Pulmonary artery endothelial cell (primary cell): ENCODE measurements around the gene AGR3. TPM values are rescaled to one million over a fixed set of nuclear protein-coding genes. Genes with fewer than 3 reads are reported as not detected.

Experiments
- DNase-seq: peaks from one replicate; pipeline ENCODE4 v3.0.0-alpha.2; 2011; ENCODE audit warnings: low read depth, low spot score
- total RNA-seq: library from RNA; depleted of rRNA; stranded (reverse); fragments of >200 nt; gene quantifications from 2 replicates; pipeline ENCODE4 v1.2.3, GENCODE V29; 2014

Gene AGR3
- total RNA-seq, 1 donor from 2014 or later = not detected

DNA sequence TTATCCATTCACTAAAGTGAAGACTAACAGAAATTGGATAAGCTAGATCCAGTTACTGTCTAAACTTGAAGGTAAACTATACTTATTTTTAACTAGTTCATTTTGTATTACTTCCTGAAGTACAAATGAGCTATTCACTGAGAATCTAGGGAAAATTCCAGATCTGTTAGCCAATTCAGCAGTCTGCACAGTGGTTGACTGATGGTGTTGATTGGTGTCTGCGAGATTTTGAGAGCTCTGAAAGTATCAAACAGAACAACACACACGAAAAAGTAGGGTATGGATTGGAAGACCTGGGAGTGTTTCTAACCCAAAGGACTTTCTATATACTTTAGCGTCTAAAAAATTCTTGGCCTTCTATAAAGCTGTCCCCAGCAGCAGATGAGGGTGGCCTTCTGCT lies 43.4 kb downstream of the AGR3 start:
- DNase-seq = no peak

DNA sequence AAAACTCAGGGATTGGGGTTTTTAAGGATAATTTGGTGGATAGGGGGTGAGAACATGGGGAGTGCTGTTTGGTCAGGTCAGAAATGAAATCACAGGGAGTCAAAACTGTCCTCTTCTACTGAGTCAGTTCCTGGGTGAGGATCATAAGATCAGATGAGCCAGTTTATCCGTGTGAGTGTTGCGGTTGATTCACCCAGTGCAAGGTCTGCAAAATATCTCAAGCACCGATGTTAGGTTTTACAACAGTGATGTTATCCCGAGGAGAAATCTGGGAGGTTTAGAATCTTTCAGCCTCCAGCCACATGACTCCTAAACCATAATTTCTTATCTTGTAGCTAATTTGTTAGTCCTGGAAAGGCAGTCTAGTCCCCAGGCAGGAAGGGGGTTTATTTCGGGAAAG lies 45.3 kb downstream of the AGR3 start:
- no peak for DNase-seq

DNA sequence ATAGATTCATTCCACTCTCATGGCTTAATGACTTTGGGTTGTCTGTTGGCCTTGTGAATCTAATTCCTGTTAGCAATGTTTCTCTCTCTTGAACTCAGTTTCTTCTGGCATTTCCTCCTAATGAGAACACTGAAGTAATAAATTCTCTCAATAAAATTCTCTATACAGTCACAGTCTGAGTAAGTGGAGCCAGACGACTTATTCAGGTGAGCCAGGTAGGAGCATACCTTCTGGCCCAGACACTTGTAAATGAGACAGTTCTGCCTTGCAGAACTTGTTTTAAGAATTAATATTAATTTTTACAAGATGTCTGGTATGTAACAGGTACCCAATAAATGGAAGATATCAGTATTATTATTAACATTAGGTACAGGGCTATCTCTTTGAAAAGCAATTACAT lies 48.4 kb downstream of the AGR3 start:
- DNase-seq = no peak

DNA sequence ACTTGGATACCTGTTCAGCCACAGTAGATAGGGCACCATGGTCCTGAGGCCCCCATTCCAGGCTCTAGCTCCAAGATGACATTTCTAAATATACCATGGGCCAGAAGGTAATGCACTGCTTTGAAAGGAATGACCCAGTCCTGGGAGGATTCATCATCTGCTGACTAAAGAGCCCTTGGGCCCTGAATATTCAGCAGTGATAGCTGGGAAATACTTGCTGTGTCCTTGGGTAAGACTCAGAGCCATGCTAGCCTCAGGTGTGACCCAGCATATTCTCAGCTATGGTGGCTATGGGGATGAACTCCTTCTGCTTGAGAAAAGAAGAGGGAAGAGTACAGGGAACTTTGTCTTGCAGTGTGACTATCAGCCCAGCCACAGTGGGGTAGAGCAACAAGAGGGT lies 55.7 kb downstream of the AGR3 start:
- no peak for DNase-seq

- DNase-seq = no peak
Observed at GRCh38 chr7:16822029-16822428, 59.8 kb downstream of the AGR3 start.

GRCh38 chr7:16818732-16819131 lies 63.1 kb downstream of the AGR3 start:
- no peak for DNase-seq

- no peak for DNase-seq
Observed at GRCh38 chr7:16817536-16817935, 64.2 kb downstream of the AGR3 start.

- no peak for DNase-seq
Observed at GRCh38 chr7:16816824-16817223, 65.0 kb downstream of the AGR3 start.

- no peak for DNase-seq
Observed at GRCh38 chr7:16815001-16815400, 66.8 kb downstream of the AGR3 start.

DNA sequence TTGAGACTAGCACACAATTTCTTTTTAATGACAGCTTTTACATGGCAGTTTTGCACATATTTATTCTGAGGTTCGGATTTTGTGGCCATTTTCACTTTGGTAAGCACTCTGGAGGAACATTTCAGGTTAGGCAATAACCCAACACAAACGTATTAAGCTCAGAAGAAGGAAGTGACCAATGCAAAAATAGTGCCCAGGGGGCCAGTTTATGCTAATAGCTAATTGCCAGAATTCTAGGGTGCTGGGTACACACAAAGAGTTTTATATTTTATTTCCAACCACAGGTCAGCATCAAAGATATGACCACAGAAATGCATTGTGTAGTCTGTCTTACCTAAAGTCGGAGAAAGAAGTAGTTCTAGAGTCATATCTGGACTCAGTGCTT lies 68.6 kb downstream of the AGR3 start:
- no peak for DNase-seq

DNA sequence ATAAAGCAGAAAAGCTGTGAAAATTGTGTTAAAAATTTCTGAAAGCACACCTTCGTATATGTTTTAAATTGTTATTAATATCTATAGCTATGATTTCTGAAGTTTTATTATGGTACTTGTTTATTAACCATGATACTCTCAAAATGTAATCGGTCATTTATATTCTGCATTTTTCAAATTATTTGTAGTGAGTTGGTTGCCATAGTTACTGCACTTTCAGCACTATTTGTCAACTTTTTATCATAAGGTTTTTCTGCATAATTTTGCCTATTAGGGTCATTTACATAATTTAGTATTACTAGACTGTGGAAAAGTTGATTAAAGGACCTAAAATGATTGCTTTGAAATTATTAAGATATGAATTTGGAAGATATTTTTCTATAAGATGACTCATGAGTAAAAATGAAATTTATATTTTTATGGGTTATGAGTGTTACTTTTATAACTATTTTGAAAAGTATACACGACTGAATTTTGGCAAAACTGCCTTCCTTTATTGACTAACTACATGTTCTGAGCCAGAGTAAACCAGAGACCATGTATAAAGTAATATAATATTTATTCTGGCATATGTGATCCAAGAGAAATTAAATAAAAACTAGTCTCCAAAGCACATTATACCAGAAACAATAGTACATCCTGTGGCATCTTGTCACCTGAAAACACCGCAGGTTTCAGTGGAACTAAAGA lies 69.1 kb downstream of the AGR3 start:
- DNase-seq = no peak

GRCh38 chr7:16811551-16811950 lies 70.2 kb downstream of the AGR3 start:
- no peak for DNase-seq

DNA sequence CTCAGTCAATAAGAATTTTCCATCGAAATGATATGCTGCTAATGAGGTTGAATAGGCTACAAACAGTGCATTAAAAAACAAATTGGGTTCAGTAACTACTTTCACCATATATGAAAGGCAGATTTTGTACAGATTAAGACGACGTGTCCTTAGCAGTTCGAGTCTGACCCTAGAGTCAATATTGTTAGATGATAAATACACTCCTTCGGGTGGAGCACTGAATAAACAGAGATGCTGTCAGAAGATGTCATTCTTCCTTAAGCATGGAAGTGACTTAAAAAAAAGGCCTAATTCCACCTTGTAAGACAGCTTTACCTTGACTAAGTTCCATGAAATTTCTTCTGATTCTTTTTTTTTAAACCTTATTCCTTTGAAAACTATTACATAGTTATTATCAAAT lies 71.2 kb downstream of the AGR3 start:
- no peak for DNase-seq

GRCh38 chr7:16810112-16810511 lies 71.7 kb downstream of the AGR3 start:
- DNase-seq = no peak

Other genes starting within 250 kb of the AGR3 start
- 9.9 and 15.8 TPM in 2 replicates for gene ANKMY2, start 236.2 kb downstream of the AGR3 start, total RNA-seq
- gene BZW2, start 235.8 kb downstream of the AGR3 start, total RNA-seq = 89.0 and 99.1 TPM in 2 replicates
- gene TSPAN13, start 128.2 kb downstream of the AGR3 start, total RNA-seq = 19.4 and 24.6 TPM in 2 replicates
- gene AGR2, start 77.0 kb downstream of the AGR3 start, total RNA-seq = not detected in 2 replicates